ENCODE measurements around the gene RAB1B. TPM values are rescaled to one million over a fixed set of nuclear protein-coding genes. Genes with fewer than 3 reads are reported as not detected.

RAB1B gene
- total RNA-seq (2022; extraction: Qiagen RNA extraction): 131 to 153 TPM (median 147 TPM) in 5 replicates

GRCh38 chr11:66268244-66268951 is at the start of gene RAB1B:
Gene RAB1B (plus strand): TSS chr11:66268639. CDS start chr11:66268680, 41 bp downstream.

GRCh38 chr11:66277471-66278362 is 9.3 kb downstream of the RAB1B start, which contains the start of gene CNIH2:
Gene CNIH2 (plus strand): TSS chr11:66278175. CDS start chr11:66278457, 282 bp downstream.

GRCh38 chr11:66288671-66289547 is 20.5 kb downstream of the RAB1B start, which contains the start of gene YIF1A:
Gene YIF1A (minus strand): TSS chr11:66289143. CDS start chr11:66288985, 158 bp downstream.

DNA sequence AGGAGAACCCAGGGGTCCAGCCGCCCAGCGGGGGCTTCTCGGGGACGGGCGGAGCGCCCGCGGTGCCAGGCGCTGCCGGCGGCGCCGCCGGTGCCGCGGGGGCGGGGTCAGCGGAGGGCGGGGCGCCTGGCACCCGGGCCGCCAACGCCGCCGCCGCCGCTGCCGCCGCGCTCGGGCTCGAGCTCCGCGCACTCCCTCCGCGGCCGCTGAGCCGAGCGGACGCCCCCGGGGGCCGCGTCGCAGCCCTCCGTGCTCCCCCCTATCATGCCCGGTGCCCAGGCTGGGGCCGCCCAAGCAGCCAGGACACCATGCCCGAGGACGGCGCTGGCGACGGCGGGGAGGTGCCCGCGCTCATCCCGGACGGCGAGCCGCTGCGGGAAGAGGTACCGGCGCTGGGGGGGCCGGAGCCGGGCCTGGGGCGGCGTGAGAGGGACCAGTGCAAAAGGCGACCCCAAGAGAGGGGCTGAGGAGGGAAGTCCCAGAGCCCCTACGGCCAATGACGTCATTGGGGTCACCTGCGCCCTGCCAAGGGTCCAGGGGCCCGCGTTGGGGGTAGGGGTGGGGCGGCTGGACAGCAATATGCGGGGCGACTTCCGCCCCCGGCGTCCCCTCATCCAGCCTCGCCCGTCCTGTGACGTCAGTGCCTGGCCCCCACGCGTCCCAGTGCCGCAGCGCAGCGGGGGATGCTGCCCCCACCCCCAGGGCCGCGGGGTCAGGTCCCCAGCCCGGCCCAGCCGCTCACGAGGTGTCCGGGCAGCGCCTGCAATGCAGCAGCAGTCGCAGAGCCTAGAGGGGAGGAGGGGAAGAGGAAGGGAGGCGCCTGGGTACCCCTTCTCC is 23.5 kb downstream of the RAB1B start, which contains the start of gene TMEM151A:
Gene TMEM151A (plus strand): TSS at position 189 of the 837 bp plus-strand sequence. CDS start 120 bp downstream, at position 309.

GRCh38 chr11:66316849-66317251 is 48.4 kb downstream of the RAB1B start, which contains the start of gene CD248:
Gene CD248 (minus strand): TSS chr11:66317044. CDS start chr11:66317027, 17 bp downstream.

Other genes with a start within 250 kb of the RAB1B start
- gene CATSPER1, start 242.2 kb upstream of the RAB1B start, total RNA-seq (2022; extraction: Qiagen RNA extraction): 1.1 to 1.5 TPM (median 1.3 TPM) in 5 replicates
- not detected in 5 replicates for gene GAL3ST3, start 219.5 kb upstream of the RAB1B start, total RNA-seq (2022; extraction: Qiagen RNA extraction)
- 163 to 185 TPM (median 169 TPM) in 5 replicates for gene SF3B2, start 216.3 kb upstream of the RAB1B start, total RNA-seq (2022; extraction: Qiagen RNA extraction)
- 61.1 to 91.1 TPM (median 82.8 TPM) in 5 replicates for gene PACS1, start 198.4 kb upstream of the RAB1B start, total RNA-seq (2022; extraction: Qiagen RNA extraction)
- 39.3 to 47.0 TPM (median 43.1 TPM) in 5 replicates for gene KLC2, start 10.9 kb upstream of the RAB1B start, total RNA-seq (2022; extraction: Qiagen RNA extraction)
- 2.1 to 3.0 TPM (median 2.3 TPM) in 5 replicates for gene CNIH2, start 9.5 kb downstream of the RAB1B start, total RNA-seq (2022; extraction: Qiagen RNA extraction)
- gene YIF1A, start 20.5 kb downstream of the RAB1B start, total RNA-seq (2022; extraction: Qiagen RNA extraction): 93.6 to 127 TPM (median 118 TPM) in 5 replicates
- gene TMEM151A, start 23.3 kb downstream of the RAB1B start, total RNA-seq (2022; extraction: Qiagen RNA extraction): 2.0 to 4.1 TPM (median 3.7 TPM) in 5 replicates
- 0.02 to 0.03 TPM in 2 of 5 replicates, not detected in the others for gene CD248, start 48.4 kb downstream of the RAB1B start, total RNA-seq (2022; extraction: Qiagen RNA extraction)
- 22.0 to 34.3 TPM (median 31.6 TPM) in 5 replicates for gene RIN1, start 67.8 kb downstream of the RAB1B start, total RNA-seq (2022; extraction: Qiagen RNA extraction)
- 74.1 to 97.5 TPM (median 86.7 TPM) in 5 replicates for gene BRMS1, start 76.5 kb downstream of the RAB1B start, total RNA-seq (2022; extraction: Qiagen RNA extraction)
- gene B4GAT1, start 79.0 kb downstream of the RAB1B start, total RNA-seq (2022; extraction: Qiagen RNA extraction): 13.5 to 17.7 TPM (median 17.4 TPM) in 5 replicates
- 6.0 to 10.5 TPM (median 9.3 TPM) in 5 replicates for gene SLC29A2, start 103.1 kb downstream of the RAB1B start, total RNA-seq (2022; extraction: Qiagen RNA extraction)
- gene NPAS4, start 152.4 kb downstream of the RAB1B start, total RNA-seq (2022; extraction: Qiagen RNA extraction): not detected in 5 replicates
- gene MRPL11, start 170.2 kb downstream of the RAB1B start, total RNA-seq (2022; extraction: Qiagen RNA extraction): 92.8 to 117 TPM (median 112 TPM) in 5 replicates
- gene PELI3, start 198.3 kb downstream of the RAB1B start, total RNA-seq (2022; extraction: Qiagen RNA extraction): 3.4 to 5.2 TPM (median 4.6 TPM) in 5 replicates
- 51.8 to 63.1 TPM (median 54.0 TPM) in 5 replicates for gene DPP3, start 211.8 kb downstream of the RAB1B start, total RNA-seq (2022; extraction: Qiagen RNA extraction)
- gene BBS1, start 242.0 kb downstream of the RAB1B start, total RNA-seq (2022; extraction: Qiagen RNA extraction): 8.9 to 10.5 TPM (median 9.4 TPM) in 5 replicates